HG02798 (cell line): ENCODE results near the gene PSMC3.

Experiments
- ATAC-seq: cut with Tn5 transposase; IDR thresholded peaks from one replicate; pipeline ENCODE4 v1.9.1; 2021; ENCODE audit warnings: mild to moderate bottlenecking; ENCODE audit not compliant: unreplicated experiment, poor library complexity

The PSMC3 gene

GRCh38 chr11:47414685-47415070 is 11.6 kb downstream of the PSMC3 start:
- no peak for ATAC-seq

GRCh38 chr11:47413908-47414684 is 12.1 kb downstream of the PSMC3 start:
- ATAC-seq: no peak

DNA sequence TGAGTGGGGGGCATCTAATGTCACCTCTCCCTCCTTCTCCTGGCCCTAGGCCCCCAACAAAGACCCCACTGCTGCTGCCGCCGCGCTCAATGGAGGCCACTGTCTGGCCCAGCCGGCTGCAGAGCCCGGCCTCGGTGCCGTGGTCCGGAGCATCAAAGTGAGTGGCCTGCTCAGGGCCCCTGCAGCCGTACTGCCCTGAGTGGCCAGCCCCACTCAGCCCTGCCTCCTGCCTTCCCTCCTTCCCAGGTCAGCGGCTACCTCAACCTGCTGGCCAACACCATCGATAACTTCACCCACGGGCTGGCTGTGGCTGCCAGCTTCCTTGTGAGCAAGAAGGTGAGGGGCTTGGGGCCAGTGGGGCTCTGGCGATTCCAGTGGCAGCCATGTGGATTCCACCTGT is 12.9 kb downstream of the PSMC3 start:
- no peak for ATAC-seq

DNA sequence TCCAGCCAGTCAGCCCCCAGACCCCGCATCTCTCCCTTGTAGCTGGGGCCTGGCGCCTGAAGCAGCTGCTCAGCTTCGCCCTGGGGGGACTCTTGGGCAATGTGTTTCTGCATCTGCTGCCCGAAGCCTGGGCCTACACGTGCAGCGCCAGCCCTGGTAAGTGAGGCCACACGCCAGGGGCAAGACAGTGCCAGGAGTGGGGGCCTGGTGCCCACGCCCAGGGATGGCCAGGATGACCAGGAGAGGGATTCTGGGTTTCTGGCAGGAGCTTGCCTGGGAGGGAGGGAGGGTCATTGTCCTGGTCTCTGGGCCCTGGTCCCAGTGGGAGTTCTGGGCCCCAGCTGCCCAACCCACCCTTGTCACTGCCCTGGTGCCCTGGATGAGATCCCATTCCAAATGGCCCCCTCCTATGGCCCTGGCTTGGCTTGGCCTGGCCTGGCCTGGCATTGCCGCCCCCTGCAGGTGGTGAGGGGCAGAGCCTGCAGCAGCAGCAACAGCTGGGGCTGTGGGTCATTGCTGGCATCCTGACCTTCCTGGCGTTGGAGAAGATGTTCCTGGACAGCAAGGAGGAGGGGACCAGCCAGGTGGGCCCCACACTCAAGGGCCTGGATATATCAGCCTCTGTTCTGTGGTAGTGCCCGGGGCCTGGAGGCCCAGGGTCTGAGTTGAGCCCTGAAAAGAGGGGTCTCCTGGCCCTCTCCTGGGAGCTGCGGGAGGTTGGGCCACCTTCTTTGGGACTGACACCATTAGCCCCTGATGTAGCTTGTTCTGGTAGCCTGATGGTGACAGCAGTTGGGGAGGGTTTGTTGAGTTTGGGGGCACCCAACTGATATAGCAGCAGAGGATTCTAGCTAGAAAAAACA is 14.1 kb downstream of the PSMC3 start:
- no peak for ATAC-seq

GRCh38 chr11:47410370-47411264 is 15.6 kb downstream of the PSMC3 start:
- ATAC-seq: no peak

- ATAC-seq: no peak
Observed at GRCh38 chr11:47409440-47410369, 16.5 kb downstream of the PSMC3 start.

GRCh38 chr11:47408598-47409439 is 17.4 kb downstream of the PSMC3 start:
- ATAC-seq: no peak

GRCh38 chr11:47407746-47408590 is 18.3 kb downstream of the PSMC3 start, which contains the start of gene SLC39A13:
Gene SLC39A13 (plus strand): TSS chr11:47408590. CDS start chr11:47410095, 1,505 bp downstream.
- ATAC-seq: peak; percentile 90

DNA sequence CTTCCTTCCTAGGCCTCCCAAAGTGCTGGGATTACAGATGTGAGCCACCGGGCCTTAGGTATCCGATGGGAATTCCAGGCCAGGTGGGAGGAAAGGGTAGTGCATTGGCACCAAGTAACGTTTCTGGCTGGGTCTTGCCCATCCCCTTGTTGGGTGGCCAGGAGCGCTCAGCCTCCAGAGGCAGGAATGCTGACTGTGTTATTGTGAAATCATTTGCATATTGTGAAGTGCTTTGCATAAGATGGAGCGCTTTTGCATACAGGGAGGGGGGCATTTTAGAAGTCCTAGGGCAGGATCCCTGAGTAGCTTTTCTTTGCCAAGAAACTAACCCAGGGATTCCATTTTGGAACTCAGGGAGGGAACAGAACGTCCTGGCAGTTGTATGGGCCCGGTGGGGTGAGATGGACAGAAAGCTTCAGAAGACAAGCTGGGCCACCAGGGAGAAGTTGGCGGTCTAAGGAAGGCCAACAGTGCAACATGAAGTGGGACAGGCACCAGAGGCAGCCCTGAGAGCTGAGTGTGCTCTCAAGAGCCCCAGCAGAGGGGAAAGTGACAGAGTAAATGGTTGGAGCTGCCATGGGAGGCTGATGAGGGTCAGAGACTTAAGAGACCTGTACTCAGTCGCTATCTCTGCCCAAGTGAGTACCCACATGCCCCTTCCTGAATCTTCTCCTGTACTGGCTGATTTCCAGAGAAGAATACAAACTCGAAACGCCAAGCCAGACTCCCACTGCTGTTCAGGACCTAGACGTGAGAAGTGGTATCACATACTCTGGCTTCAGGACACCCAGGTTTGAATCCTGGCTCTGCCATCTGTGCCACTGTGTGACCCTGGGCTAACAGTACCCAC is 19.1 kb downstream of the PSMC3 start:
- ATAC-seq: no peak

- ATAC-seq: no peak
Observed at GRCh38 chr11:47403571-47403970, 22.7 kb downstream of the PSMC3 start.

GRCh38 chr11:47403135-47403534 is 23.1 kb downstream of the PSMC3 start:
- no peak for ATAC-seq

DNA sequence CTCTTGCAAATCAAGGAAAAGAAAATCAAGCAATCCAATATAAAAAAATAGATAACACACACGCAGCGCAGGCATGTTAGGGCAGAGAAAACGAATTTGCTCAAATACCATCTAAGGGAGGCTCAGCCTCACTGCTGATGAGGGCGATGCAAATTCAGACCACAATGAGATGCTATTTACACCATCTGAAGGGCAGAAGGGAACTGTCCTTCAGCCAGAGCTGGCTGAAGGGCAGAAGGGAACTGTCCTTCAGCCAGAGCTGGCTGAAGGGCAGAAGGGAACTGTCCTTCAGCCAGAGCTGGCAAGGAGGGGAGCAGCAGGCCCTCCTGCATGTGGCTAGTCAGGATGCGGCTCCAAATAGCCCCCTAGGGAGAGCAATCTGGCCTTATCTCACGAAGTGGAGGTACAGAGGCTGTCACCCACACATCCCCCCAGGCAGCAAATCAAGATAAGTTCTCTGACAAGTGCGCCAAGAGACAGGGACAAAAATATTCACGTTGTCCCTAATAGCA is 25.4 kb downstream of the PSMC3 start:
- ATAC-seq: peak; percentile 78

GRCh38 chr11:47399860-47400767 is 26.1 kb downstream of the PSMC3 start:
- ATAC-seq: peak; percentile 55

- no peak for ATAC-seq
Observed at GRCh38 chr11:47398551-47398950, 27.7 kb downstream of the PSMC3 start.

GRCh38 chr11:47398011-47398410 is 28.2 kb downstream of the PSMC3 start:
- no peak for ATAC-seq

- no peak for ATAC-seq
Observed at GRCh38 chr11:47396049-47396320, 30.3 kb downstream of the PSMC3 start.
